ENCODE measurements around the gene PRR36.
"Not testable (repeated sequence)": the region's sequence is repeated elsewhere in the genome, so short reads cannot be mapped to it uniquely, and the experiment has no call there.

Gene PRR36

DNA sequence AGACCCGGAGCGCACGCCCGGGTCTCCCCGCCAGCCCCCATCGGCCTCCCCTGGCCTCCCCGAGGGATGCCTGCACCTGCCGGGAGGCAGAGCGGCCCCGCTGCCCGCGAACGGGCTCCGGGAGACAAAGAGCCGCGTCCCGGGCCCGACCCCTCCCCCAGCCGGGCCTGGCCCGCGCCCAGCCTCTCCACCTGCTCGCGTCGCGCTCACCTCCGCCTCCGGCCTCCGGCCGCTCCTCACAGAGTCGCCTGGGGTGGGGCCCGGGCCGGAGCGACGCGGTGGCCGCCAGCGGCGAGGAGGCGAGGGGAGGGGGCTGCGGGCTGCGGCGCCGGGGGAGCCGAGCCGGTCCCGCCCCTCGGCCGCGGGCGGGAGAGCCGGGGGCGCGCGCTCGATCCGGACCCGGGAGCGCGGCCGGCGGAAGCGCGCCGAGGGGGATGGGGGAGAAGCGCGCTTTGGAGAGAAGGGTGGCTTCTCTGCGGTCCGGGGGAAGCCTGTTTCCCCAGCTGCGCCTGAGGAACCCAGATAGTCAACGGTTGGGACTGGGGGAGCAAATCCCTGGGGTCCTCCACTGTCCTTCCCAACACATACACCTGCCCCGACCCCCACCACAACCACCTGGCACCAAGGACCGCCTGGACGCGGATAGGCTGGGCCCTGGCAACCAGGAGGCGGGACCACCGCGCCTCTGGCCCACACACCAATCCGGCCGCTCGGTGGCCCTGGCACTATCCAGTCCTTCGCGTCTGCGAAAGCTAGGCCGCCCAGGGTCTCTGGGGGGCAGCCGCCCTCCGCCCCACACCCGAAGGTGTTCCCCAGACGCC is at the start of gene PRR36:
PRR36 (minus strand) TSS at position 315 of the 821 bp plus-strand sequence. CDS start 701 bp downstream, outside the sequence.
- peak; percentile 59 for DNase-seq

GRCh38 chr19:7923295-7924191 is 49.4 kb upstream of the PRR36 start:
- no peak for DNase-seq

GRCh38 chr19:7922836-7923195 is 48.6 kb upstream of the PRR36 start:
- no peak for DNase-seq

DNA sequence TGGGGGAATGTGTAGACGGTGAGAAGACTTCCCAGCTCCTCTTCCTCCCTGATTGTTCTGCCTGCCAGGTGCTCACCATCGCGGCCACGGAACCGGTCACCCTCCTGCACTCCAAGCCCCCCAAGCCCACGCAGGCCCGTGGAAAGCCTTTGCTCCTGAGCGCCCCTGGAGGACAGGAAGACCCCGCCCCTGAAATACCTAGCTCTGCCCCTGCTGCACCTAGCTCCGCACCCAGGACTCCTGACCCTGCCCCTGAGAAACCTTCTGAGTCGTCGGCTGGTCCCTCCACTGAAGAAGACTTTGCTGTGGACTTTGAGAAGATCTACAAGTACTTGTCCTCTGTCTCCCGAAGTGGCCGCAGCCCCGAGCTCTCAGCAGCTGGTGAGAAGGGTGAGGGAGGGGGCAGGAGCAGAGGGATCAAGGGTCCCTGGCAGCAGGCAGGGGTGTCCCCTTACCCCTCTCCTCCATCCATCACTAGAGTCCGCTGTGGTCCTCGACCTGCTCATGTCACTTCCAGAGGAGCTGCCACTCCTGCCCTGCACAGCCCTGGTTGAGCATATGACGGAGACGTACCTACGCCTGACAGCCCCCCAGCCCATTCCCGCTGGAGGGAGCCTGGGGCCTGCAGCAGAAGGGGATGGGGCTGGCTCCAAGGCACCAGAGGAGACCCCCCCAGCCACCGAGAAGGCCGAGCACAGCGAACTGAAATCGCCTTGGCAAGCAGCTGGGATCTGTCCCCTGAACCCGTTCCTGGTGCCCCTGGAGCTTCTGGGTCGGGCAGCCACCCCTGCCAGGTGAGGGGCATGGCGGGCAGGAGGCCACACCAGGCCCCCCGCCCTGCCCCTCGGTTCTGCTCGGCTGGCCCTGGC is 48.0 kb upstream of the PRR36 start:
- DNase-seq: no peak

GRCh38 chr19:7921302-7921966 is 47.2 kb upstream of the PRR36 start:
- DNase-seq: no peak

DNA sequence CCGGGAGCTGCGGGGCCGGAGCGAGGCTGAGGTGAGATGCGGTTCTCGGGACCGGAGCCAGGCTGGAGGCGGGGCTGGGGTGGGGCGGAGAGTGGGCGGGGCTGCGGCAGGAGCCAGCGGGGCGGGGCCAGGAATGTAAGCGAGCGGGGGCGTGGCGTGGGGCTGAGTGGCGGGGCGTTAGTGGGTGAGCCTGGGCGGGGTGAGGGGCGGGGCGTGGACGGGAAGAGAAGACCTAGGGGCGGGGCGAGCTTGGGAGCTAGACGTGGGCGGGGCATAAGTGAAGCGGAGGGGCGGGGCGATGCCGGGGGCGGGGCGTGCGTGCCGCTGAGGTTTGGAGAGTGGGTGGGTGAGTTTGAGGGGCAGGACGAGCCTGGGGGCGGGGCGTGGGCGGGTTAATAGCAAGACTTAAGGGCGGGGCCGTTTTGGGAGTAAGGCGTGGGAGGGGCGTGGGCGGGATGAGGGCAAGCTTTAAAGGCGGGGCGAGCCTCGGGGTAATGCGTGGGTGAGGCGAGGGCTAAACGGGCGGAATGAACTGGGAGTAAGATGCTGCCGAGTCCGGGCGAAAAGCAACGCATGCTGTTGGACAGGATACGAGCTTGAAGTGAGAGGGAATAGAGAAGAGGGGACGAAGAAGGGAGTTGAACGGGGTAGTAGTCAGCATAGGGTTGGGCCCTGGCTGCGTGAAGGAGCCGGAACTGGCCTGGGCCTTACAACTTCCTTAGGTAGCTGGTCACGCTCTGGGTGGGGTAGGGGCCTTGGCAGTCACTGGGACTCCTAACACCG is 46.5 kb upstream of the PRR36 start:
- peak; percentile 98 for DNase-seq

- peak; percentile 97 for DNase-seq
Measured at GRCh38 chr19:7919610-7920518, 45.7 kb upstream of the PRR36 start, which contains the start of gene SNAPC2. SNAPC2 (plus strand) TSS chr19:7920338; CDS start chr19:7920367, 29 bp downstream.

DNA sequence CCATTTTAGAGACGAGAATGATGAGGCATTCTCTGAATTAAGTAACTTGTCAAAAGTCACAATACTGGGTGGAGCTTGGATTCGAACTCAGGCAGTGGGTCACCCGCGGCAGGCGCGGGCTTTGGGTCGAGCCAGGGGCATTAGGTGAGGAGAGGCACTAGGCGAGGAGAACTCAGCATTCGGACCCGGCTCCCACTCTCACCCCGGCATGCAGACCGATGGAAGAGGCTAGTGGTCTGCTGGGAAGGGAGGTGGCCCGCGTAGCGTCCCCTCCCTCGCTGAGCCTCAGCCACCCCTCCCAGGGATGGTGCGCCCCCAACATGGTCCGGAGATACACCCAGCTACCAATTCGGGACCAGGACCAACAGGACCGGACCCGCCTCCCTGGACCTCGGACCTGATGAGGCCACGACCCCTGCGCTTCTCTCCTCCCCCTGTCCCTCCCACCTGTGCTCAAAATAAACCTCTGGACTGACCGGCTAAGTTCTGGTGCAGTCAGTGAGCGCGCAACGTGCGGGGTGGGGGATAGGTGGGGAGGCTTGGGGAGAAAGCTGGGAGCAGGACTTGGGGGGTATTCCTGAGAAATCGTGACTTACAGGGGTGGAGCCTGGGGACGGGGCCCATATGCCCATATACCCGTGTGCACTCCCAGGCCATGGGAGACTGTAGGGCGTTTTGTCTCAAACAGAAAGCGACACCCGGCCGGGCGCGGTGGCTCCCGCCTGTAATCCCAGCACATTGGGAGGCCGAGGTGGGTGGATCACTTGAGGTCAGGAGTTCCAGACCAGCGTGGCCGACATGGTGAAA is 44.6 kb upstream of the PRR36 start:
- DNase-seq: no peak

DNA sequence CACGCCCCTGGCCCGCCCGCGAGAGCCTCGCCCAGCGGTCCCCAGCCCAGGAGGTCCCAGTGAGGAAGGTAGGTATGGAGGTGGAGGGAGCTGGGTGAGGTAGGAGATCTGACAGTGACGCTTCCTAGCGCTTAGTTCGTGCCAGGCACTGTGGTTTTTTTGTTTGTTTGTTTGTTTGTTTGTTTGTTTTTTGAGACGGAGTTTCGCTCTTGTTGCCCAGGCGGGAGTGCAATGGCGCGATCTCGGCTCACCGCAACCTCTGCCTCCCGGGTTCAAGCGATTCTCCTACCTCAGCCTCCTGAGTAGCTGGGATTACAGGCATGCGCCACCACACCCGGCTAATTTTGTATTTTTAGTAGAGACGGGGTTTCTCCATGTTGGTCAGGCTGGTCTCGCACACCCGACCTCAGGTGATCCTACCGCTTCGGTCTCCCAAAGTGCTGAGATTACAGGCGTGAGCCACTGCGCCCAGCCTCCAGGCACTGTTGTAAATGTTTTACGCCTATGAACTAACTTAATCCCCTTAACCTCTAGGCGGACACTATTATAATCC is 43.9 kb upstream of the PRR36 start:
- DNase-seq: not testable (repeated sequence)

GRCh38 chr19:7917267-7918061 is 43.3 kb upstream of the PRR36 start:
- DNase-seq: peak; percentile 85

- no peak for DNase-seq
Measured at GRCh38 chr19:7916955-7917266, 42.7 kb upstream of the PRR36 start.

- peak; percentile 75 for DNase-seq
Measured at GRCh38 chr19:7916103-7916954, 42.1 kb upstream of the PRR36 start.

DNA sequence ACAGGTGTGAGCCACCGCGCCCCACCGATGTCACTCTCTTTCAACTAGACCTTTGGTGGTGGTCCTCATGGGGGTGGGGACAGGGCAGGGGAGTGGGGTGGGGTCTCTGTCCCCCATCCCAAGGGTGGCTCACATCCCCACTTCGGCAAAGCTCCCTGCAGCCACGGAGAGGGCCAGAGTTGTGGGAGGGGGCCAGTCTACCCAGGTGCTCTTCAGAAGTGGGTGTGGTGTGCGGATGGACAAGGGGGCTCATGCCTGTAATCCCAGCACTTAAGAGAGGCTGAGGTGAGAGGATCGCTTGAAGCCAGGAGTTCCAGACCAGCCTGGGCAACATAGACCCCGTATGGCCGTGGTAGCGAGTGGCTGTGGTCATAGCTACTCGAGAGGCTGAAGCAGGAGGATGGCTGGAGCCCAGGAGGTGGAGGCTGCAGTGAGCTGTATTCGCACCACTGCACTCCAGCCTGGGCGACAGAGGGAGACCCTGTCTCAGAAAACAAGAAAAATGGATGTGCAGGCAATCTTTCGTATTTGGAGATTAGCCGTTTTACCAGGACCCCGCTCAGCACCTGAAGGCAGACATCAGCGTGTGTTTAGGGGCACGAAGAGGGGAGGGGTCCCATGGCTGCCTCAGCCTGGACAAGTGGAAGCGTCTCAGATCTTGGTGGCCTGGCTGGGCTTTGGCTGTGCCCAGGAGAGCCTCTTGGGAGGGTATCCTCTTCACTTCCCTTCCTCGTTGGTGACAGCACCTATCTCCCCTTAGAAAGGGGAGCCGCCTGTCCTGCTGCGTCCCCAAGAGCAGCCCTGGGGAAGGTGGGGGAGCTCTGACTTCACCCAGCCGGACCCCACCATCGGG is 41.3 kb upstream of the PRR36 start:
- no peak for DNase-seq

DNA sequence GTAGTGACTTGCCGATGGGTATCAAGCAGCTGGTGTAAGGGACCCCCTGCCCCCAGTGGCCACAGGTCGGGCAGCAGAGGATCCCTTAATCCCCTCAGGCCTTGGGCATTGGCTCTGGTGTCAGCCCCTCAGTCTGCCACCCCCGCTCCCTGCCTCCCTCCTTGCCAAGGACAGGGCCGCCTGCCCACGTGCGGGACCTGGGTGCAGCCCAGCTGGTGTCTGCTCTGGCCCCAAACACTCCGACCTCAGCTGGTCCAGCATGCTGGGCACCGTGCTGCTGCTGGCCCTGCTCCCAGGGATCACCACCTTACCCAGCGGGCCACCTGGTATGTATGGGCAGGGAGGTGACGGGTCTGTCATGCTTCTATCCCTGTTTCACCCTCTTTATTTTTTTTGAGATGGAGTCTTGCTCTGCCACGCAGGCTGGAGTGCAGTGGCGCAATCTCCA is 40.4 kb upstream of the PRR36 start, which contains the start of gene TGFBR3L:
TGFBR3L (plus strand) TSS at position 233 of the 448 bp plus-strand sequence.
- DNase-seq: no peak

- DNase-seq: no peak
Measured at GRCh38 chr19:7914099-7914498, 39.9 kb upstream of the PRR36 start.

DNA sequence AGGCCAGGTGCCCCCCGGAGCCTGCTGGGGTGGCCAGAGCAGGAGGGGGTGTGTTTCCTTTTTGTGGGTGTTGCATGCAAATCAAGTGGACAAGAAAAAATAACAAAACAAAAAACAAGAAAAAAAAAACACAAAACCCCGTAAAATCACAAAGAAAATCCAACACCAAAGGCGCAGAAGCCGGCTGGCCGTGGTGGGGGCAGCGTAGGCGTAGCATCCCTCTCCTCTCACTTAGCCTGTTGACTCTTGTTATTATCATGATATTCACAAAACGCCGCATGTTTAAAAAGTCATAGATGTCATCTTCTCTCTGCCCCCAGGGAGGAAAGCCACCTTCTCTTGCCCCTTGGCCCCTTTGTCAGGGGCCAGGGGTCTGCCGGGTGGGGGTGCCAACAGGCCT is 39.5 kb upstream of the PRR36 start:
- no peak for DNase-seq
